Nephron (organoid): Measurements from ENCODE around the gene EP300.

ENCODE experiments used
- H3K27ac Mint-ChIP-seq, 3 experiments: 2 replicates each; pipeline ENCODE4 v1.8.0; 2020; ENCODE audit warnings: mixed read lengths in 3 of 3, mild to moderate bottlenecking in 2 of 3, moderate library complexity in 1 of 3
- H3K27me3 Mint-ChIP-seq: 2 replicates; pipeline ENCODE4 v1.8.0; 2021; ENCODE audit warnings: low read depth, mild to moderate bottlenecking, moderate library complexity, mixed read lengths
- H3K36me3 Mint-ChIP-seq: 2 replicates; pipeline ENCODE4 v1.8.0; 2020; ENCODE audit warnings: low read depth, mixed read lengths
- H3K4me1 Mint-ChIP-seq: 2 replicates; pipeline ENCODE4 v1.8.0; 2020; ENCODE audit warnings: mixed read lengths
- H3K4me3 Mint-ChIP-seq, 3 experiments: 2 replicates each; pipeline ENCODE4 v1.8.0; 2020; ENCODE audit warnings: mild to moderate bottlenecking in 3 of 3, mixed read lengths in 3 of 3, moderate library complexity in 2 of 3
- H3K9me3 Mint-ChIP-seq: 2 replicates; pipeline ENCODE4 v1.8.0; 2020; ENCODE audit warnings: mixed read lengths
- CTCF ChIP-seq, 3 experiments: fragments of 200-600 bp; sonication (generic); IDR thresholded peaks; one replicate each; pipeline ENCODE4 v1.5.0; 2021; ENCODE audit warnings: antibody characterized with exemption in 3 of 3; ENCODE audit not compliant: unreplicated experiment in 3 of 3

EP300 gene

GRCh38 chr22:41078931-41079330, 13.5 kb upstream of the EP300 start:
- no peaks in the 10 kb centered on the region for H3K9me3 Mint-ChIP-seq
- H3K27ac Mint-ChIP-seq = no peak overlapping the region
- H3K27me3 Mint-ChIP-seq = peaks cover 3% of the 10 kb centered on the region
- H3K4me1 Mint-ChIP-seq = no peaks in the 10 kb centered on the region
- no peaks in the 10 kb centered on the region for H3K36me3 Mint-ChIP-seq
- no peak overlapping the region for H3K4me3 Mint-ChIP-seq
- TF ChIP-seq CTCF (IDR thresholded peaks at IDR 0.05; ENCODE audit: unreplicated experiment in 3 of 3) = no peak

- Mint-ChIP-seq H3K4me3 (no peak overlapping the region), H3K27me3 (no peaks in the 10 kb centered on the region), H3K27ac (no peak overlapping the region), H3K4me1 (peaks cover 5% of the 10 kb centered on the region), H3K36me3 (no peaks in the 10 kb centered on the region), H3K9me3 (no peaks in the 10 kb centered on the region)
- no peak for TF ChIP-seq CTCF (IDR thresholded peaks at IDR 0.05; ENCODE audit: unreplicated experiment in 3 of 3)
These were observed 6.5 kb upstream of the EP300 start for GRCh38 chr22:41085842-41086241.

- Mint-ChIP-seq H3K27ac (peak overlapping the region; percentile 100), H3K4me1 (peaks cover 23% of the 10 kb centered on the region), H3K36me3 (peaks cover 6% of the 10 kb centered on the region), H3K9me3 (no peaks in the 10 kb centered on the region), H3K4me3 (peak overlapping the region; percentile 96 to 99 (median 97)), H3K27me3 (no peaks in the 10 kb centered on the region)
- TF ChIP-seq CTCF (IDR thresholded peaks at IDR 0.05; ENCODE audit: unreplicated experiment in 3 of 3) = no peak
These were observed 1.0 kb upstream of the EP300 start for GRCh38 chr22:41091132-41092022.

GRCh38 chr22:41092847-41093411, 537 bp downstream of the EP300 start:
- Mint-ChIP-seq H3K27ac (peak overlapping the region; percentile 95 to 99 (median 98)), H3K9me3 (no peaks in the 10 kb centered on the region), H3K4me3 (peak overlapping the region; percentile 97 to 98 (median 97)), H3K4me1 (peaks cover 34% of the 10 kb centered on the region), H3K27me3 (no peaks in the 10 kb centered on the region), H3K36me3 (peaks cover 12% of the 10 kb centered on the region)
- TF ChIP-seq CTCF (IDR thresholded peaks at IDR 0.05; ENCODE audit: unreplicated experiment in 3 of 3) = no peak

GRCh38 chr22:41094041-41094593, 1.7 kb downstream of the EP300 start:
- TF ChIP-seq CTCF (IDR thresholded peaks at IDR 0.05; ENCODE audit: unreplicated experiment in 3 of 3) = no peak
- Mint-ChIP-seq H3K9me3 (no peaks in the 10 kb centered on the region), H3K27me3 (no peaks in the 10 kb centered on the region), H3K4me1 (peaks cover 34% of the 10 kb centered on the region), H3K4me3 (peak overlapping the region; percentile 97 to 98 (median 97)), H3K27ac (peak overlapping the region; percentile 95 to 99 (median 98)), H3K36me3 (peaks cover 20% of the 10 kb centered on the region)
